ENCODE measurements around the gene XRCC1.

DNA sequence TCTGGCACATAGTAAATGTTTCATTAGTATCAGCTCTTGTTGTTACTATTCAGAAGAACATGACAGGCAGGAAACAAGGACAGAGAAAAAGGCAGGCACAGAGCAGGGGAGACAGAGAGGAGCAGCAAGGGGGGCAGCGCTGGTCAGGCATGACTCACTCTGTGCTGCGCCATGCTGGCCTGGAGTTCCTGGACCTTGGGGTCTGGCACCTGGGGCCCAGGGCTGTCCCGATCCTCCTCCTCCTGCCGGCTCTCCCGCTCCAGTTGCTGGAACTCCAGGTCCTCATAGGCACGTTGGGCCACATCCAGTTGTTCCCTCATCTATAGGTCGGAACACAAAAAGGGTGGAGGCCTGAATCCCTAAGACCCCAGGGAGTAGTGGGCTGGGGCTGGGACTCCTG lies 78.4 kb downstream of the XRCC1 start:
- TF ChIP-seq POLR2AphosphoS5 (IDR thresholded peaks at IDR 0.05) (no peak), CTCF (IDR thresholded peaks at IDR 0.05) (no peak), POLR2A (IDR thresholded peaks at IDR 0.05) (no peak), EP300 (IDR thresholded peaks at IDR 0.05) (no peak)
